Effector CD4-positive, alpha-beta T cell (primary cell): ENCODE measurements around the gene IFT27.

Experiments
- DNase-seq: peaks from one replicate; pipeline ENCODE4 v3.0.0-alpha.2; 2020
- total RNA-seq: gene quantifications from one replicate; lab custom pipeline; 2026; lab: John Stamatoyannopoulos, UW

Gene IFT27, protein sequence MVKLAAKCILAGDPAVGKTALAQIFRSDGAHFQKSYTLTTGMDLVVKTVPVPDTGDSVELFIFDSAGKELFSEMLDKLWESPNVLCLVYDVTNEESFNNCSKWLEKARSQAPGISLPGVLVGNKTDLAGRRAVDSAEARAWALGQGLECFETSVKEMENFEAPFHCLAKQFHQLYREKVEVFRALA
- 10.1 reads per million, percentile 32 among the genes with 10 or more reads in this experiment for total RNA-seq

DNA sequence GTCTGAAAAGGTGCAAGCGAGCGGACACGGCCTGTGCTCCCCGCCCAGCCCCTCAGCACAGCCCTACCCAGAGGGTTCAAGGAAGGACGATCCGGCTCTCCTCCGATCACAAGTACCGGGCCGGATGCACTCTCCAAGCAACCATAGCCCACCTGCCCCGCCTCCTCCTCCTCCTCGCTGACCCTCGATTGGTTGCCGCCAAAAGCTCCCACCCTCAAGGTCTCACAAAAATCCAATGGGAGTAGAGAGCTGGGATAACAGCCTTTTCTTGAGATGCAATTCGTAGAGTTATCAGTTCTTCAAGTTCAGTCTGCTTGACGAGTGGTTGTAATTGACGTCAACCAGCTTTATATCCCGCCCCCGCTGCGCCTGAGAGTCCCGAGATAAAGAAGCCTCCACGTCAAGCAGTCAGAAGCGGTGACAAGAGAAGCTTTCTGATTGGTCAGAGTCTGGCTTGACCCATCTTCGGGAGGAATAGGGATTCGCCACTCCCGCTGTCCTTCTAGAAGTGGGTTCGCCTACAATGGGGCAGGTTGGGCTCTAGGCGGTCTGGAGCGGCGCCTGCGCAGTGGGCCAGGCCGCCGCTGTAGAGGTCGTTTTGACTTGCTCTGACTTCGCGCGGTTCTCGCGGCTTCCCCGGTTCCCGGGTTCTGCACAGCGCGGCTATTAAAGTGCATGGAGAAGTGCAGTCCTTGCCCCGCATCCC, at the start of gene IFT27:
TSS of gene IFT27 (minus strand) at position 156 of the 706 bp plus-strand sequence. CDS start 412 bp downstream, outside the sequence.
- peak; percentile 94 for DNase-seq

DNA sequence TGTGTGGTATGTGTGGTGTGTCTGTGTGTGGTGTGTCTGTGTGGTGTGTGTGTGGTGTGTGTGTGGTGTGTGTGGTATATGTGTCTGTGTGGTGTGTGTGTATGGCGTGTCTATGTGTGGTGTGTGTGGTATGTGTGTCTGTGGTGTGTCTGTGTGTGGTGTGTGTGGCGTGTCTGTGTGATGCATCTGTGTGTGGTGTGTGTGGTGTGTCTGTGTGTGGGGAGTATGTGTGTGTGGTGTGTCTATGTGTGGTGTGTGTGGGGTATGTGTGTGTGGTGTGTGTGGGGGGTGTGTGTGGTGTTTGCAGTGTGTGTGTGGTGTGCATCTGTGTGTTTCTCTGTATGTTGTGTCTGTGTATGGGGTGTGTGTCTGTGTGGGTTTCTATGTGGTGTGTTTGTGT, 48.7 kb upstream of the IFT27 start:
- no peak for DNase-seq

DNA sequence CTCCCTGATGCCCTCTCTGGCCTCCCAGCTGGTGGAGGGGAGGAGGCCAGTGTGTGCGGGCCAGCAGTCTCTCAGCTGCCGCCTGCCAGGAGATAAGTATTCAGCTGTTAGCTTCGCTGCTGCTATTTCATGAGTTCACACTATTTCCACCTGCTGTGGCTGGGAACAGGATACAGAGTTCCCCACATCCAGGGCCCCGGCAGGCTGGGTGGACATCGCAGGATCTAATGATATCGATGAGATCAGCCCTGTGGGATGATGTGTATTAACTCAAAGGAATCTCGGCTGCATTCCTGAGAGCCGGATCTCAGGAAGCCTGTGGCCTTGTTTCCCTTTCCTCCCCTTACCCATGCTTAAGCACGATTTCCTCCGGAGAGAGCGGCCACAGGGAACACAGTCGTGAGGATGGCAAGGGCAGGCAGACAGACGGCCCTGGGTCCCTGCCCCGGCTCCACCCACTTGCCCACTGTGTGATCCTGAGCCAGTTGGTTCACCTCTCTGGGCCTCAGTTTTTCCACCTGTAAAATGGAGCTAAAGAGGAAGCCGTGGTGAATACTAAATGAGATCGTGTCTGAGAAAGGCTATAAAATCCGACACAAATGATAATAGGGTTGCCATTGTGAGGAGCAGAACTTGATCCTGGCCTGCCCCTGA, 47.4 kb upstream of the IFT27 start:
- DNase-seq: no peak

DNA sequence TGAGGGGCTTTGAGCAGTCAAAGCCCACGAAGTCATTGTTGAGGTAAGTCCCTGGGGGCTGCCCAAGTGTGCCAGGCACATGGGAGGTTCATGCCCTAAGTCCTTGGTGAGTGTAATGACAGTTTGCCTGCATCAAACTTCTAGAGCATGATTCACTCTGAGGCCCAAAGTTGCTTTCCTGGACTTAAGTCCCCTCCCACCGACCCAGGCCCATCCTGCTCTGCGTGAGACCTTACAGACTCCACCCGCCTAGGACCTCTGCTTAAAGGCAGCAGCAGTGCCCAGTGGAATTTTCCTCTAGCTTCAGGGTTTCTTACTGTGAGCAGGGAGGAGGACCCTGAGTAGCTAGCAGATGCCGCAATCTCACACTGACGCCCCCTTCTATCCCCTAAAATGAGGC, 46.7 kb upstream of the IFT27 start:
- DNase-seq: no peak

DNA sequence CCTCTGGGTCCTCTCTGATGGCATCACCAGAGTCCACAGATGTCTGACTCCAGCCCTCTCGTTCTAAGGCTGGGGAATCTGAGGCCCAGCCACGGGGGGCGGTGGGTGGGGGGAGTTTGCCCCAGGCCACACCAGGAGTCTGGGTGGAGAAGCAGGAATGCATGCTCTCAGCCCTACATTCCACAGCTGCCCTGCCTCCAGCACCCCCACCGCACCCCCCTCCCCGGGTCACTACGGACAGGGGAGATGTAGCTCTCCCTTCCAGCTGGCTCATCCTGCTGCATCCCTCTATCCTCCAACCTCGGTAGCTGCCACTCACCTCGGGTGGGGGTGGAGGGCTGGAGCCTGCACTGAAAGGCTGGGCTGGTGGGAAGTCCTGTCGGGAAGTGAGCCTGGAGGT, 43.2 kb upstream of the IFT27 start:
- no peak for DNase-seq

DNA sequence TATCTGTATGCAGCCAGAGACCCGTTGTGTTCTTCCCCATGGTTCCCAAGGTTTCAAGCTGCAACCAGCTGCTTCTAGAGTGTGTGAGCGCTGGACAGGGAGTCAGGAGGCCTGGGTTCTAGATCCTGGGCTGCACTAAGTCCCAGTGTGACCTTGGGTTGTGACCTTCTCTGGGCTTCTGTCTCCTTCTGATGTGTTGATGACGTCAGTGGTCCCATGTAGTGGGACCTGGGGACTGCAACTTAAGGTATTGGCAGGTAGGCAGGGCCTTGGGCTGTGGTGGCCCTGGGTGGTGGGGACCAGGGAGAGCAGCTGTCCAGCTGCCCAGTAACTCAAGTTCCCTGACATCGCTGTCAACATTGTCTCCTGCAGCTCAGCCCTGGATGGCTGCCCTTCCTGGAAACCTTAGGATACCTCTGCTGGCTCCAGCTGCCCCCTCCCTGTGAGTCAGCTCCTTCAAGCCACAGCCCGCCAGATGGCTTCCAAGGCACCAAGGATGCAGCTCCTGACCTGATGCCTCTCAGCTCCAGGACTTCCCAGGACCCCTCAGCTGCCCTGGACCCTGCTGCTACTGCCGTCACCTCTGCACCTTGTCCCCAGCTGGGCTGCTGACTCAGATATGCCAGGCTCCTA, 42.2 kb upstream of the IFT27 start:
- DNase-seq: no peak

DNA sequence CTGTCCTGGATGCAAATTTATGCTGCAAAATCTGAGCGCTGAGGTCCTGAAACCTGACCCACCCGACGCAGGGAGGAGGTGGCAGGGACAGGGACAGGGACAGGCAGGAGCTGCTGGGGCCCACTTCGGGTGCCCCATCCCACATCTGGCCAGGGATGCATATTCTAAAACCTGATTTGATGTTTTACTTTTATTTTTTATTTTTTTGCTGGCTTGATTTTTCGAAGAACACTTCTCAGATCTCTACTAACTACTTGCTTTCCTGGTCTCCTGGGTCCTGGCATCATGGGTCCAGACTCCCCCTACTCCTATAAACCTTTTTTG, 41.6 kb upstream of the IFT27 start:
- no peak for DNase-seq

DNA sequence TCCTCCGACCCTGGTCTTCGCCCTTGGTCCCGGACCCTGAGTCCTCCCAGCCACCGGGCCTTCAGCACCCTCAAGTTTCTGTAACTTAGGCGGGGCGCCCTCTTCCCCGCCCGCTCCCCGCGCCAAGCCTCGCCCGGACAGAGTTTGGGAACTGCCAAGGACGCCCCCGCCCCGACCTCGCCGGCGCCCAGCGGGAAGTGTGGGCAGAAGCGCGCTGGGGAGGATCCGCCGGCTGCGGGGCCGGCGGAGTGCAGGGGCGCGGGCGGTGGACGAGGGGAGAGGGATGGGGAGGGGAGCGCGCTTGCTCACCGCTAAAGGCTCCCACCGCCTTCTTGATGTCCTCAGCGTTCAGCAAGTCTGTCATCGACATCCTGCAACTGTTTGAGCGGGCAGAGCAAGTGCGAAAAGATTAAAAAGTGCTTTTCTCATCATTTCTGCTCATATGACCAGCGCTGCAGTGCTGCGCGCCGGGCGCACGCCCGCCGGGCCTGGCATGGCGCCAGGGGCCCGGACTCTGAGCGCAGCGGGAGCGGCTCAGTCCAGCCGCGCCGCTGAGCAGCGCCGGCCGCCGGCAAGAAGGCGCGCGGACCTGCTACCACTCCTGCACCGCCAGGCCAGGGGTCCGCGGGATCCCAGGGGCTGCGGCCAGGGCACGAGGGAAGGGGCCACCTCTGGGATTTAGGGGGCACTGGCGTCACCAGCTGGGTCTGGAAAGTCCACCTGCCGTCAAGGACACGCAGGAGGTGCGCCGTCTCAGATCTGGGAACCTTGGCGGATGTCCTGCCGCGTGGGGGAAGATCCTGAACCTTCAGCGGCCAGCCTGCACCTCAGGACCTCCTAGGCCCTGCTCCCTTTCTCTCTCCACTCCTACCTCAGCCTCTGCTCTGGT, 41.0 kb upstream of the IFT27 start, which contains the start of gene PVALB:
TSS of gene PVALB (minus strand) at position 400 of the 889 bp plus-strand sequence. CDS start at position 370, 30 bp downstream.
- DNase-seq: no peak

DNA sequence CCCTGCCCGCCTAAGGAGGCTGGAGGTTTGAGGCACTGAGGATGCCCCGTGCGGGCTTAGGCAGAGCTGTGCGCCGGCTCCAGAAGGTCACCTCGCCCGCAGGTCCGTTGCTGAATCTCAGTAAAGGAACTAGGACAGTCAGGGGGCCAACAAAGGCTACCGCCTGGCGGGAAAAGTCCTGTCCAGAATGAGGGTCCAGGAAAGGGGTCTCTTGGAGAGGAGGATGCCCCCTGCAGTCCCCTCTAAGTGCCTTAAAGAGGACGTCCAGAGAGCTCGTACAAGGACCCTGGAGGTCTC, 40.4 kb upstream of the IFT27 start:
- DNase-seq: no peak

DNA sequence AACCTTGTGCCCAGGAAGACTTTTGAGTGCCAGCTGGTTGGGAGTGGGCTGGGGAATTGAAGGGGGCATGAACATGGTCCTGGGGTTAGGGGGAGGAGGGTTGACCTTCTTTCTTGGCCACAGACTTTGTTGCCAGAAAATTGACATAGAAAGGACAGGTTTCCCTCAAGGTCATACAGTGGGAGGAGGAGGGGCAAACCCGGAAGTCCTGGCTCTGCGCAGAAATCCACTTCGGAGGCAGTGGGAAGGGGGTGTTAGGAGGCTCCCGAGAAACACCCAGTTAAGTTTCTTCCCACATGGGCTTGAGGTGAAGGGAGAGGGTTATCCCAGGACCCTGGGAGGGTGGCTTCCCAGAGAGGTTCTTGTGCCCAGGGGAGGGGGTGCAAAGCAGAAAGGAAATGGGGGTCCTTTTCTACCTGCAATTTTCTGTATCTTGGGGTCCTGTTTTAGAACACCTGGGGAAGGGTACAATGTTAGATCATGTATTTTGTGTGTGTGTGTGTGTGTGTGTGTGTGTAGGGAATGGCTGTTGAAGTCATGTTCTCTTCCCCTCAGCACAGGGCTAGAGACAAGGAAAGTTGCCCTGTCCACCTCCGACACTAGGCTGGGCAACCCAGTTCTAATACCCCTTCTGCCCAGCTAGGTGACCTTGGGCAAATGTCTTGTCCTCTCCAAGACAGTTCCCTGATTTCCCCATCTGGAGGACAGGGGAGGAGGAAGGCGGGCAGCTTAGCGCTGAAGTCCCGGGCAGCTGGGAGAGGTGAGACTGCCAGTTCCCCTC, 39.8 kb upstream of the IFT27 start:
- DNase-seq: no peak

DNA sequence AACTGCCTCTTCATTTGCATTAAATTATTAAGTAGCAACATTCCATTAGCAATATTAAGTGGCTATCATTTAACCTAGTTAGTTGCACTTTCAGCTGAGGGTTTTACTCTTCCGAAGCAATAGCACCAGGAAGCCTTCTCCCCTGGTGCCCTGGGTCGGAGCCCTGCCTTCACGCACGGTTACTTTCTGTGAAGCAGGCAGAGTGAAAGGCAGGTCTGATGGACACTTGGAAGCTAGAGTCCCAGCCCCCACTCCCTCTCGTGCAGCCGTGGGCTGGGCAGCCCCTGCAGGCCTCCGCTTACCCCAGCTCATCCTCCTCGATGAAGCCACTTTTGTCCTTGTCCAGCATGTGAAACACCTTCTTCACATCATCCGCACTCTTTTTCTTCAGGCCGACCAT, 38.9 kb upstream of the IFT27 start:
- no peak for DNase-seq

DNA sequence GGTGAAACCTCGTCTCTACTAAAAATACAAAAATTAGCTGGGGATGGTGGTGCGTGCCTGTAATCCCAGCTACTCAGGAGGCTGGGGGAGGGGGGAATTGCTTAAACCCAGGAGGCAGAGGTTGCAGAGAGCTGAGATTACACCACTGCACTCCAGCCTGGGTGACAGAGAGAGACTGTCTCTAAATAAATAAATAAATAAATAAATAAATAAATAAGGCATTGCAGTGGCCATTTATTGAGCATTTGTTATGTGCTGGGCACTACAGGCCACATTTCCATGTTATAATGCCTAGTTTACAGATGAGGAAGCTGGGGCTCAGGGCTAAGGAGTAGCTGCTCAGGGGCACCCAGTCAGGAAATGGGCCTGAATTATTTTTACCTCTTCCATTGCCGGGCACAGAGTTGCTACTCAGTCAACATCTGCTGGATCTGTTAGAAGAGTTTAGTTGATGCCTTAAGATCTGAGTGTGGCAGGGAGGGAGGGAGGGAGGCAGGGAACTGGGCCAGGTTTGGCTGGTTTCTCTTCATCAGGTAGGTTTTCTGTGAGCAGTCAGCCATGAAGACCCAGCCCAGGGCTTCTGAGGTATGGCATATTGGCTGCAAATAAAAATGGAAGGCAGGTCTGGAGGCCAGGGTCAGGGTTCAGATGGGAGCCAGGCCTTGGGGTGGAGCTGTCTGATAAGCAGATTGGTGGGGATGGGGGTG, 35.3 kb upstream of the IFT27 start:
- DNase-seq: no peak

DNA sequence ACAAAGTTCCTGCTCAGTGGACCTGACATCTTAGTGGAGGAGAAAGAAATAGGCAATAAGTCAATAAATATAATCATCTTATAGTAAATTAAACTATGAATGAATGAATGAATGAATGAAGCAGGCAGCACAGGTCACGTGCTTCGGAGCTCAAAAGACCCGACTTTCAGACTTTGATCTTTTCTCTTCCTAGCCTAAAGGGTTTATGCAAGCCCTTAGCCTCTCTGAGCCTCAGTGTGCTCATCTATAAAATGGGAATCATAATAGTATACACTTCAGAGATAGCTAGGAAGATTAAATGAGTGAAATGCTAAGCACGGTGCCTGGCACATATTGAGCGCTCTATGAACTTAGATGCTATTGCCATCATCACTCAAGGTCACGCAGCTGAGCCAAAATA, 33.4 kb upstream of the IFT27 start:
- DNase-seq: no peak

DNA sequence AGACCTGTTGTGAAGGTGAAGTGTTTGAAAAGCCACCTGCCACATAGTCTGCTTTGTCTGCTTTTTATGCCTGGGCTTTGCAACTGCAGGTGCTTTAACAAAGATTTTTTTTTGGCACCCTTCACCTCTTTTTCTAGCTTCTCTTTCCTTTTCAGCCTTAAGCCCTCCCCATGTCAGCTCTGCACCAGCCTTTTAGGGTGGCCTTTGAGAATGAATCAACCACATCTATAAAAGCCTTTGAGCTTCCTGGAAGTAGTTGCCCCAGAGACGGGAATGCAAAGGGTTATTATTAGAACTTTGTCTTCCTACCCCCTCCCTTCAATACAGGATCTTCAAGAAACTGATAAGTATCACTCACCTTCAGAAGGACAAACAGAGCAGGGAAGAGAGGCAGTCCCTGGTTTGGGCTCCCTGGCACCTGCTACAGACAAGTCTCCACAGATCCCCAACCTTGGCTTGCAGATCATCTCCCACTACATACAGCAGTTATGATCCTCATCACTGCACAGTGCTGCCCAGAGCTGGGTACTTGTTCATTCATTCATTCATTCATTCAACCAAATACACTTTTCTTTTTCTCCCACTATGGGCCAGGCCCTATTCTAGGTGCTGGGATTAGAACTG, 32.9 kb upstream of the IFT27 start:
- DNase-seq: no peak

DNA sequence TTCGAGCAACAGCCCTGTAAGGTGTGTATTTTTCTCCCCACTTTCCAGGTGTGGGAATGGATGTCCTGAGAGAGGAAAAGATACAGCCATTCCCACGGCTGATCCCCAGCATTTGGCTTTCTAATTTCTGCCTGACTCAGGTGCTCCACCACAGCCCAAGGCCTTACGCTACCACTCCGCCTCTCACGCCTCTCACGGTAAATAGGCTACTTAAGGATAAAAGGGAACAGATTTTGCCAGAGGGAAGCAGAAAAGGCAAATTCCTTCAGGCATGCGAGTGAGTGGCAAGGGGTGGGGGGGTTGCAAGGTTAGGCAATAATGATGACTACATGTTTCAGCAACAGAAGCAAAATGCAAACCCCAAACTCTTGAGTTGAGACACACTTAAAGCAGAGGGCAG, 31.7 kb upstream of the IFT27 start:
- DNase-seq: no peak

DNA sequence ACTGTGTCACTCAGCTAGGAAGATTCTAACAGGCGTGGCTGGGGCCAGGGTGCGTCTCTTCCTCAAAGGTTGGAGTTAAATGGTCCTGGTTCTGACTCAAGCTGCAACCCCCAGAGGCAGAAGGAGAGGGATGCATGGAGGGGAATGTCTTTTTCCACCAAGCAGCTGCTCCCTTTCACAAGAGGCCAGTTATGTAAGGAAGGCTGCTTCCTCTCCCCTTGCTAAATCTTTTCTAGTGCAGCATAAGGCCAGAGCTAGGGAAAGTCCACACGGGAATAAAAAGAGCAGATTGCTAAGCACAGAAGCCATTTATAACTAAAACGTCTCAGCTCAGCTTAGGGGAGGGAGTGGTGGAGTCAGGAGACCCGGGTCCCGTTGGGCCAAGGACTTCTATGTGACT, 30.9 kb upstream of the IFT27 start:
- DNase-seq: no peak

DNA sequence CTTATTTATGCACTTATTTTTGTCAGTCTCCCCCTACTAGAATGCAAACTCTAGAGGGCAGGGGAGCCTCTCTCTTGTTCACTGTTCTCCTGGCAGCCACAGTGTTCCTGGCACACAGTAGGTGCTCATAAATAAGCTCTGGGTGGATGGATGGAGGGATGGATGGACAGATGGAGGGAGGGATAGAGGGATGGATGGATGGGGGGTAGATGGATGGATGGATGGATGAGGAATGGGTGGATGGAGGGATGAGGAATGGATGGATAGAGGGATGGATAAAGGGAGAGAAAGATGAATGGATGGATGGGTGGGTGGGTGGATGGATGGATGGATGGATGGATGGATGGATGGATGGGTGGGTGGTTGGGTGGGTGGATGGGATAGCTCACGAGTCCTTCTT, 27.4 kb upstream of the IFT27 start:
- no peak for DNase-seq

DNA sequence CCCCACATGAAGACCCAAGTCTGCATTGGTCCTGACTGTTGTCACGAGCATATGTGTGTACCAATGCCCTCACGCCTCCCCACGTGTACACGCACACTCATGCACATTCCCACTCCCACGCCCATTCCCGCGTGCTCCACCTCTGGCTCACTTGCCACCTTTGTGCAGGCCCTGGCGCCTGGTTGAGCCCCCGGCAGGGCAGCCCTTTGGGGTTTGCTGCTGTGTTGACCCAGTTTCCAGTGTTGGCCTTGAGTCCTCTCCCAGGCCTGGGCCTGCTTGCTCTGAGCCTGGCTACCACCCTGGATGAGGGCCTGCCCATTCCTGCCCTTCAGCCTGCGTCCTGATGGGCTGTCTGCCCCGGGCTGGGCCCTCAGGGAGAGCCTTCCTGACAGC, 22.8 kb upstream of the IFT27 start:
- DNase-seq: no peak

DNA sequence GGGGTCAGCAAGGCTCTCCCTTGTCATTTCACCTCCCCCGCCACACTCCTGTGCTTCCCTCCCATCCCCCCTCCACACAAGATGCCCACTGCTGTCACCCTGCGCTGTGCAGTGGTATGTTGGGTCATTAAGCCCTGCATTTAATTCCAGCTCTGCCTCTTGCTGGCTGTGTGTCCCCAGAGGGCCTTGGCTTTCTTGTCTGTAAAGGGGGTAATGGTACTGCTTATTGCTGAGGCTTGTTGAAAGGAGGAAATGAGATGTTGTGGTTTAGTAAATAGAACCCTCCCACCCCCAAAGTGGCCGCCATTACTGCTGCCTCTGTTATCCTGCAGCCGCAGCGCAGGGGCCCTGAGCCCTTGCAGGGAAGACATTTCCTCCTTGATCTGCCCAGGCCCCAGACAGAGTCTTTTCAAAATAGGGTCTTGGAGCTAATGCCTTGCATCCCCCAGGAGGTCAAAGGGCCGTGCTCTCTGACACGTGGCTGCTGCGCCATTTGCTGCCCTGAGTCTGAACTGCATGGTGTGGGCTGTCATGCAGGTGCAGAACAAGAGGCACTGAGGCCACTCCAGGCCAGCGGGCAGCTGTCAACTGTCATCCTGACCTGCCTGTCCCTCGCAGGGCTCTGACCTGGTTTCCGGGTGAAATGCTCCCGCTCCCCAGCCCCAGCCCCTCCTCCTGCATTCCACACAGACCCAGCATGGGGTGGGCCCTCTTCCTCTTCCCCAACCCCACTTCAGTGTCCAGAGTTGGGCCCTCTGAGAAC, 22.2 kb upstream of the IFT27 start:
- no peak for DNase-seq

DNA sequence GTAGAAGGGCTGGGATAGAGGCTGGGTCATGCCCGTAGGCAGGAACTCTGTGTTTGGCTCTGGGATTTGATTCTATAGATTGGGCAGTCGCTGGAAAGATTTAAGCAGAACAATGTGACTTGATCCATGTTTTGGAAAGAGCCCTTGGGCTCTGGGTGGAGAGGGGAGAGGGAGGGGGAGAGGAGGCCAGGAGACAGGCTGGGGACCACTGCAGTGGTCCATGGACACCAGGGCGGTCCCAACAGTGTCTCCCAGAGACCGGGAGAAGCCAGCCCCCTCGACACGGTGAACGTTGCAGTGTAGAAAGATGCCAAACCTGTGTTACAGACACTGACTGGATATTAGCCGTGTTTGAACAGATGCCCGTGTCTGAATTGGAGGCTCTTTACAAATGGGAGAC, 21.5 kb upstream of the IFT27 start:
- DNase-seq: no peak
